GM12892 (cell line): Measurements from ENCODE around the gene ZNF565.

Experiments used
- POLR2A ChIP-seq: IDR thresholded peaks from 2 replicates; pipeline ENCODE4 v1.6.1; 2011; ENCODE audit warnings: low read depth, low read length, control low read depth
- POLR2AphosphoS5 ChIP-seq: IDR thresholded peaks from 2 replicates; pipeline ENCODE4 v1.6.1; 2011; ENCODE audit warnings: low read depth, low read length, control low read depth
- TAF1 ChIP-seq: IDR thresholded peaks from 2 replicates; pipeline ENCODE4 v1.6.1; 2011; ENCODE audit warnings: low read depth, mild to moderate bottlenecking, control low read depth, low read length, borderline replicate concordance

- TF ChIP-seq POLR2A (no peak), TAF1 (no peak), POLR2AphosphoS5 (no peak)
These were observed 63.1 kb downstream of the ZNF565 start for GRCh38 chr19:36151144-36152018.
